SK-N-SH (cell line): Measurements from ENCODE around the gene PAGE2.

Experiments
- CTCF ChIP-seq: fragments of 200-600 bp; sonication (generic); IDR thresholded peaks from 2 replicates; pipeline ENCODE4 v1.6.1; 2017; ENCODE audit warnings: antibody characterized with exemption, mild to moderate bottlenecking, moderate library complexity
- FOXM1 ChIP-seq: IDR thresholded peaks from 2 replicates; pipeline ENCODE4 v1.4.0; 2012; ENCODE audit warnings: low read depth, mild to moderate bottlenecking
- GABPA ChIP-seq: IDR thresholded peaks from 2 replicates; pipeline ENCODE4 v1.4.0; 2012; ENCODE audit warnings: low read depth, mild to moderate bottlenecking
- JUND ChIP-seq: IDR thresholded peaks from 2 replicates; pipeline ENCODE4 v1.4.0; 2012
- POLR2AphosphoS5 ChIP-seq: IDR thresholded peaks from 2 replicates; pipeline ENCODE4 v1.6.1; 2012; ENCODE audit warnings: low read depth, low read length
- RAD21 ChIP-seq: IDR thresholded peaks from 2 replicates; pipeline ENCODE4 v1.6.1; 2012; ENCODE audit warnings: mild to moderate bottlenecking, low read length
- RXRA ChIP-seq: IDR thresholded peaks from 2 replicates; pipeline ENCODE4 v1.4.0; 2012; ENCODE audit warnings: low read depth, mild to moderate bottlenecking, borderline replicate concordance
- USF2 ChIP-seq: fragments of 150-350 bp; IDR thresholded peaks from 2 replicates; pipeline ENCODE4 v1.6.1; 2017; ENCODE audit warnings: antibody characterized with exemption, low read length, low read depth, borderline replicate concordance
- YY1 ChIP-seq: IDR thresholded peaks from 2 replicates; pipeline ENCODE4 v1.4.0; 2012; ENCODE audit warnings: low read depth, mild to moderate bottlenecking

GRCh38 chrX:55119271-55119670, 30.5 kb downstream of the PAGE2 start:
- TF ChIP-seq RAD21 (no peak), CTCF (no peak), FOXM1 (no peak), POLR2AphosphoS5 (no peak), GABPA (no peak), USF2 (no peak), YY1 (no peak), RXRA (no peak), JUND (no peak)
